Stomach (tissue), 9 donors: ENCODE results near the gene NR5A2. TPM values are rescaled to one million over a fixed set of nuclear protein-coding genes. Genes with fewer than 3 reads are reported as not detected.

Experiments used
- DNase-seq, 2 donors: peaks; one replicate each; pipeline versions ENCODE4 v3.0.0 to v3.0.0-alpha.2; 2013 to 2019
- H3K27ac ChIP-seq, 5 donors: fragments of 200-600 bp in 4 of 5; sonication (generic) in 4 of 5; one replicate each; pipeline ENCODE4 v1.5.1; 2013 to 2019; ENCODE audit warnings: mild to moderate bottlenecking in 1 of 5, moderate library complexity in 1 of 5
- H3K27me3 ChIP-seq, 3 donors: fragments of 200-600 bp; sonication (generic); one replicate each; pipeline ENCODE4 v1.5.1; 2017 to 2019; ENCODE audit warnings: mixed run types in 1 of 3
- H3K36me3 ChIP-seq, 4 donors: fragments of 200-600 bp; sonication (generic); 1 replicate in 3 of 4; 2 replicates in 1 of 4; pipeline ENCODE4 v1.5.1; 2016 to 2019
- H3K4me1 ChIP-seq, 4 donors: fragments of 200-600 bp; sonication (generic); one replicate each; pipeline ENCODE4 v1.5.1; 2016 to 2019
- H3K4me3 ChIP-seq, 4 donors: fragments of 200-600 bp; sonication (generic) in 3 of 4; one replicate each; pipeline ENCODE4 v1.5.1; 2016 to 2019; ENCODE audit warnings: mild to moderate bottlenecking in 1 of 4
- H3K9me3 ChIP-seq, 4 donors: fragments of 200-600 bp; sonication (generic); one replicate each; pipeline ENCODE4 v1.5.1; 2016 to 2019
- CTCF ChIP-seq, 7 experiments: fragments of 450-650 bp in 4 of 7; fragments of 200-600 bp in 3 of 7; sonication (generic) in 3 of 7; IDR thresholded peaks; one replicate each; pipeline ENCODE4 v1.5.1; 2016 to 2019; ENCODE audit warnings: antibody characterized with exemption in 7 of 7, control low read depth in 2 of 7, mild to moderate bottlenecking in 1 of 7
- EP300 ChIP-seq: sonication (generic); formaldehyde crosslinking; IDR thresholded peaks from one replicate; pipeline ENCODE4 v1.6.1; 2017; ENCODE audit warnings: antibody characterized with exemption
- POLR2A ChIP-seq, 4 donors: fragments of 450-650 bp; IDR thresholded peaks; one replicate each; pipeline ENCODE4 v1.6.1; 2016; ENCODE audit warnings: antibody characterized with exemption in 4 of 4, control low read depth in 2 of 4, mild to moderate bottlenecking in 1 of 4, moderate library complexity in 1 of 4
- POLR2AphosphoS5 ChIP-seq, 3 donors: sonication (generic); formaldehyde crosslinking; IDR thresholded peaks; one replicate each; pipeline ENCODE4 v1.6.1; 2016; ENCODE audit warnings: antibody characterized with exemption in 3 of 3
- WGBS, 5 donors: extraction: QIAGEN DNeasy Blood & Tissue Kit in 3 of 5; methylation state at CpG; one replicate each; pipeline versions ENCODE4 v1.1.5 to v1.1.7; 2013 to 2018; 5-methylcytosine and 5-hydroxymethylcytosine counted together
- intact Hi-C: fragments of 100-400 bp; cut with DNase I; formaldehyde crosslinking; loops from one replicate; pipeline ENCODE4 v1.15.1; 2023; ENCODE audit warnings: low total_unique reads
- polyA plus RNA-seq, 3 donors: library from polyadenylated mRNA; stranded (reverse); fragments of 200-250 nt; gene quantifications; one replicate each; pipeline ENCODE4 v1.2.3, GENCODE V29; 2013
- total RNA-seq, 5 donors: library from RNA; depleted of rRNA; stranded (reverse); fragments of >200 nt; gene quantifications; one replicate each; pipeline versions ENCODE4 v1.1.0 to v1.2.3, GENCODE V29; 2014 to 2016
- donor health status: healthy with polysubstance abuse.
- donor health status: Bipolar disorder and iron deficiency.
- donor health status: healthy.

NR5A2 gene
- total and polyA plus RNA-seq, 8 donors = 0.33 to 227 (median 0.46) TPM; not detected in 1

DNA sequence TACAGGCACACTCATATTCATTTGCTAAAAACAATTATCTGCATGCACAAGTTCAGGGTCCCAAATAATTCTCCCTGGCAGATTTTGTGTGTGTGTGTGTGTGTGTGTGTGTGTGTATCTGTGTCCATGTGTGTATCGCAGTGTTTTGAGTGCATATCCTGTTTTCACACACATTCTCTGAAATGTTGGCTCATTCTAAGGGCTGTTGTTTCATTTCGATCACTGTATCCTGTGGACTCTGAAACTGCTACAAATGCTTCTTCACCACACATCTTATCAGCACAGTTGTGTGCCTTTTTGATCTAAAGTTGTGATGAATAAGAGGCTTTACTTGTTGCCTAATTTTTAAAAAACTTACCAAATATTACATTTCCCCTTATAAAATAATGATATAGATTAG, 34.6 kb downstream of the NR5A2 start:
- intact Hi-C loops = no loop called here
- WGBS, 5 donors = 45 to 84% (median 72%) methylated on average over 2 of the region's 2 CpGs
- Histone ChIP-seq H3K9me3 (no peaks in the 10 kb centered on the region), H3K36me3 (no peaks in the 10 kb centered on the region), H3K4me3 (no peak overlapping the region), H3K27ac (no peak overlapping the region), H3K4me1 (no peaks in the 10 kb centered on the region), H3K27me3 (peaks cover 0 to 16% (median 0%) of the 10 kb centered on the region in 3 donors)
- no peak for DNase-seq
- TF ChIP-seq POLR2AphosphoS5 (IDR thresholded peaks at IDR 0.05) = no peak
- no peak for TF ChIP-seq POLR2A (IDR thresholded peaks at IDR 0.05)
- TF ChIP-seq CTCF (IDR thresholded peaks at IDR 0.05) = no peak
- TF ChIP-seq EP300 = no peak

GRCh38 chr1:200072636-200073285, 45.3 kb downstream of the NR5A2 start:
- no peak for DNase-seq
- intact Hi-C loops = no loop called here
- peaks cover 0 to 12% (median 5%) of the 10 kb centered on the region in 4 donors for H3K4me1 ChIP-seq
- H3K9me3 ChIP-seq = no peaks in the 10 kb centered on the region
- TF ChIP-seq CTCF (IDR thresholded peaks at IDR 0.05) (no peak), EP300 (no peak), POLR2A (IDR thresholded peaks at IDR 0.05) (no peak), POLR2AphosphoS5 (IDR thresholded peaks at IDR 0.05) (no peak)
- WGBS, 5 donors = 19 to 43% (median 31%) methylated on average over 4 of the region's 4 CpGs
- H3K27me3 ChIP-seq = peaks cover 0 to 19% (median 0%) of the 10 kb centered on the region in 3 donors
- no peak overlapping the region for H3K27ac ChIP-seq
- no peaks in the 10 kb centered on the region for H3K36me3 ChIP-seq
- no peak overlapping the region for H3K4me3 ChIP-seq

GRCh38 chr1:200073286-200073637, 45.8 kb downstream of the NR5A2 start:
- peaks cover 0 to 12% (median 5%) of the 10 kb centered on the region in 4 donors for H3K4me1 ChIP-seq
- no peak for DNase-seq
- no peaks in the 10 kb centered on the region for H3K36me3 ChIP-seq
- H3K27me3 ChIP-seq = peaks cover 0 to 18% (median 0%) of the 10 kb centered on the region in 3 donors
- H3K4me3 ChIP-seq = no peak overlapping the region
- WGBS, 5 donors = 85 to 95% (median 92%) methylated on average over 1 of the region's 1 CpG
- H3K27ac ChIP-seq = no peak overlapping the region
- intact Hi-C loops = no loop called here
- TF ChIP-seq EP300 (no peak), CTCF (IDR thresholded peaks at IDR 0.05) (no peak), POLR2AphosphoS5 (IDR thresholded peaks at IDR 0.05) (no peak), POLR2A (IDR thresholded peaks at IDR 0.05) (no peak)
- no peaks in the 10 kb centered on the region for H3K9me3 ChIP-seq

DNA sequence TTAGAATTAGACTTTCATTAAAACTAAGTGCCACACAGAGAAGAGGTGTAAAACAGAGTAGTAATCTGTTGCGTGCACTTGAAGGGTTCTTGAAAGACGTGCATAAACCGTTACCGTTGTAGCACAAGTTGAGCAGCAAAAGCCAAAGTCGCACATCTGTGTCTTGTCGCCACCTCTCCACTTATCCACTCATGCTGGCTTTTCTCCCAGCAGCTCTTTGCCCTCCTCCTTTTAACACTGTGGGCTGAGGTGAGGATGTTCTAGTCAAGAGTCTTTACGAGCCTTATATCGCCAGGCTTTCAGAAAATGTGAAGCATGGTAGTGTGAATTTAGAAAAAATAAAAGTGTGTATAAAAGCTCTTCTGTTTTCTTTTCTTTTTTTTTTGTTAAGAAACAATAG, 48.0 kb downstream of the NR5A2 start:
- H3K36me3 ChIP-seq = no peaks in the 10 kb centered on the region
- H3K4me3 ChIP-seq = no peak overlapping the region
- DNase-seq = no peak
- peaks cover 0 to 13% (median 0%) of the 10 kb centered on the region in 3 donors for H3K27me3 ChIP-seq
- H3K27ac ChIP-seq = no peak overlapping the region
- peaks cover 0 to 12% (median 5%) of the 10 kb centered on the region in 4 donors for H3K4me1 ChIP-seq
- no peaks in the 10 kb centered on the region for H3K9me3 ChIP-seq
- TF ChIP-seq POLR2A (IDR thresholded peaks at IDR 0.05) (no peak), CTCF (IDR thresholded peaks at IDR 0.05) (no peak), POLR2AphosphoS5 (IDR thresholded peaks at IDR 0.05) (no peak), EP300 (no peak)
- WGBS, 5 donors = 46 to 66% (median 59%) methylated on average over 8 of the region's 8 CpGs
- intact Hi-C loops = no loop called here
